GM19397 (cell line): ENCODE measurements around the gene P3H3.

Experiments
- ATAC-seq: cut with Tn5 transposase; IDR thresholded peaks from one replicate; pipeline ENCODE4 v1.9.1; 2021; ENCODE audit warnings: mild to moderate bottlenecking, moderate library complexity; ENCODE audit not compliant: unreplicated experiment

The P3H3 gene

GRCh38 chr12:6827982-6828780 is at the start of gene P3H3:
Gene P3H3, plus strand, starts transcription at chr12:6828407. Its CDS starts 34 bp downstream, at chr12:6828441.
- ATAC-seq, result no peak

- peak; percentile 72 for ATAC-seq
These were observed 49.3 kb upstream of the P3H3 start for GRCh38 chr12:6778574-6779550.

GRCh38 chr12:6779708-6780432 is 48.3 kb upstream of the P3H3 start:
- ATAC-seq, result no peak

- ATAC-seq, result no peak
These were observed 47.6 kb upstream of the P3H3 start for GRCh38 chr12:6780573-6780972.

- ATAC-seq, result no peak
These were observed 46.1 kb upstream of the P3H3 start for GRCh38 chr12:6782119-6782518.

- ATAC-seq, result no peak
These were observed 45.2 kb upstream of the P3H3 start for GRCh38 chr12:6782850-6783566.

GRCh38 chr12:6783828-6784227 is 44.4 kb upstream of the P3H3 start:
- ATAC-seq, result no peak

GRCh38 chr12:6784296-6784695 is 43.9 kb upstream of the P3H3 start:
- ATAC-seq, result no peak

GRCh38 chr12:6784761-6785160 is 43.4 kb upstream of the P3H3 start:
- no peak for ATAC-seq

GRCh38 chr12:6786416-6787094 is 41.7 kb upstream of the P3H3 start:
- ATAC-seq, result no peak

- ATAC-seq, result no peak
These were observed 40.9 kb upstream of the P3H3 start for GRCh38 chr12:6787309-6787708.

- no peak for ATAC-seq
These were observed 39.0 kb upstream of the P3H3 start, which contains the start of gene CD4 for GRCh38 chr12:6788972-6789924. Gene CD4, plus strand, starts transcription at chr12:6789528. Its CDS starts 10,611 bp downstream, at chr12:6800139.

GRCh38 chr12:6790496-6791150 is 37.6 kb upstream of the P3H3 start:
- no peak for ATAC-seq

GRCh38 chr12:6791931-6792520 is 36.2 kb upstream of the P3H3 start:
- ATAC-seq, result no peak

GRCh38 chr12:6792522-6793201 is 35.5 kb upstream of the P3H3 start:
- ATAC-seq, result no peak

- ATAC-seq, result no peak
These were observed 33.1 kb upstream of the P3H3 start for GRCh38 chr12:6795088-6795487.

- ATAC-seq, result no peak
These were observed 31.6 kb upstream of the P3H3 start for GRCh38 chr12:6796576-6796975.
